GM18858 (cell line): ENCODE results near the gene FOXI2.

Source experiments
- ATAC-seq: cut with Tn5 transposase; IDR thresholded peaks from one replicate; pipeline ENCODE4 v1.9.1; 2021; ENCODE audit not compliant: unreplicated experiment

FOXI2 gene

GRCh38 chr10:127736915-127737562, at the start of gene FOXI2:
TSS of gene FOXI2 (plus strand) at chr10:127737185. CDS start at chr10:127737274, 89 bp downstream.
- ATAC-seq: no peak

GRCh38 chr10:127687548-127687947, 49.4 kb upstream of the FOXI2 start:
- ATAC-seq: no peak

GRCh38 chr10:127690176-127690835, 46.7 kb upstream of the FOXI2 start:
- ATAC-seq: no peak

DNA sequence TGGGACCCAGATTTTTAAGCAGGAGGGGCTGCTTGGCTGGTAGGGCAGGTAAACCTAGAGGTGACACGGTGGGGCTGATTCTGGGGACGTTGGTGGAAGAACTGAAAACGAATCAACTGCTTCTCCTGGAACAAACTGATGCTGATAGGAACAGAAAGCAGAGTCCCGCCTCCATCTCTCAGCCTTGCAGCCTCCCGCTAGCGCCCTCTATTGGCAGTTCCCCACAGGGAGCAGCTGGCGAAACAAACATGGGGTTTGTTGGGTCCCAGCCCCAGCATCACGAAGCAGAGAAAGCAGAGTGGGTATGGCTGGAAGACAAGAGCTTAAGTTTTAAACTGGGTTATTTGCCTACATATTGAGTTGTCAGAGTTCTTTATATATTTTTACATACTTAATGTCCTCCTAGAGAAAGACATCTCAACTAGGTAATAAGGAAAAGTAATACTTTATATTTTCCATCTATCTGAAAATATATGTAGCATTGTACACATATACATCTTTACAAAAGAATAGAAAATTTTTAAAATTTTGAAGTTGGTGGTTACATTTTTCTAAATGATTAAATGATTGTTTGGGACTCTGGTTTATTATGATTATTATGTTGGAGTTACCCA, 42.3 kb upstream of the FOXI2 start:
- no peak for ATAC-seq

DNA sequence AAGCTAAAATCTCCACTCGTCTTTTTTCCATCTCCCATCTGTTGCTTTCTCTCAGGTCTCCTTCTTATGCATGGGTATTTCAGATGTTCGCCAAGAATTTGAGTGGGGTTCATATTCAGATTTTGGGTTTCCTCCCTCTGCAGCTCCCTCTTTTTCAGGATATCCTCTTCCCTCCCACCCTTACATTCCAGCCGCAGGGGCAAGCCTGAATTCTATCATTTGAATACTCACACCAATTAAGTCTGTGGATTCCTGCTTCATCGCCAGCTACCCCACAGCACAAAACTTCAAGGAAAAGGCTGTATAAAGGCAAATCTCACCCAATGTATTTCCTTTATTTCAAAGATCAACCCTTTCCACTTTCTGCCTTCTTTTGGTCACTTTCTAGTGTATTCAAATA, 41.6 kb upstream of the FOXI2 start:
- no peak for ATAC-seq

DNA sequence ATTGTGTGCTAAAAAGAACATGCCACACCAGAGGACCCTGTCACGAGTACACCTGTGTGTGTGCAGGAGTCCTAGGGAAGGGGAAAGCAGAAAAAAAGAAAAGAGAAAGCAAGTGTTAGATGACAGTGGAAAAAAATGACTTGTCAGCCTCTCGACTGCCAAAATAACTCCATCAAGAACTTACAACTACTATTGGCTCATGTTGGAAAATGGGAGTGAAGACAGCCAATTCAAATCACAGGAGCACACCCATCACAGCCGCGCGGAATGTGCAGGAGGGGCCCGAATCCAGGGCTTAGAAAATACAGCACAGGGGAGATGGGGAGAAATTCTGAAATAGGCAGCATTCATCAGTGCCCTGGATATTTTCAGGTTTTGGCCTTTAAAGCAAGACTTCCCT, 38.1 kb upstream of the FOXI2 start:
- no peak for ATAC-seq

GRCh38 chr10:127699311-127699710, 37.7 kb upstream of the FOXI2 start:
- no peak for ATAC-seq

- ATAC-seq: no peak
Observed at GRCh38 chr10:127702271-127702670, 34.7 kb upstream of the FOXI2 start.

GRCh38 chr10:127715249-127715648, 21.7 kb upstream of the FOXI2 start:
- ATAC-seq: no peak

- ATAC-seq: no peak
Observed at GRCh38 chr10:127715782-127716378, 21.1 kb upstream of the FOXI2 start.

- ATAC-seq: no peak
Observed at GRCh38 chr10:127720142-127720541, 16.8 kb upstream of the FOXI2 start.

- no peak for ATAC-seq
Observed at GRCh38 chr10:127720903-127721302, 16.1 kb upstream of the FOXI2 start.

DNA sequence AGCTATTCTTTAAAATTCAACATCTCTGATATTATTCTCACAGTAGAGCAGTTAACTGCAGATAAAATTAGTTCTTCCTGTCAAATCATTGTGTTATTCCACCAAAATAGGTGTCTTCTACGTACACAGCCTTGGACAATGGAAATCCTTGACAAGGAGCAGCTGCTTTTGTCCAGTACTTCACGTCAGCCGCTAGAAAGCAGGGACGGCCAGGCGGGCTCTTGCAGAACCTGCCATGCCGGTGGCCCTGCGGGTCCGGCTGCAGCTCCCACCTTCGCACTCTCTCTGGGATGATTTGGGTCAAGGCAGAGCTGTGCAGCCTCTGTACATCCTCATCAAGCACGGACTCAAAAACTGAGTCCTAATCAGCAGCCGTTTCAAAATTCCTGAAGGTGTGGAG, 2.2 kb upstream of the FOXI2 start:
- ATAC-seq: no peak

DNA sequence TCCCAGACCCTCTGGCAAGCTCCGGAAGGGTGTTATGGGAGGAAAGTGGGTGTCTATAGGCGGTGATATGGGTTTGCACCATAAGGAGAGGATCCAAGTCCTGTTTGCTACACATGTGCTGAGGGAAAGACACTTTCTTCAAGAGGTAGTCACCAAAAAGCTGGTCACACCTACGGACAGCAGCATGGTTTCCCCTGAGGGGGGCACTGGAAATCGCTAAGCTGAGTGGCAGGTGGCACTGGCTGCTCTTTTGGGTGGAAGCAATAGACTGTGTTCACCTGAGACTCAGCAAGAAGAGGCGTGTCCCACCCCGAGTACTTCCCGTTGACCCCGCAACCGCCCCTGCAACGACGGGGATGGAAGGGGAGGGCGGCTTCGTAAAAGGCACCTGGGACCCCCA, 1.8 kb upstream of the FOXI2 start:
- no peak for ATAC-seq

DNA sequence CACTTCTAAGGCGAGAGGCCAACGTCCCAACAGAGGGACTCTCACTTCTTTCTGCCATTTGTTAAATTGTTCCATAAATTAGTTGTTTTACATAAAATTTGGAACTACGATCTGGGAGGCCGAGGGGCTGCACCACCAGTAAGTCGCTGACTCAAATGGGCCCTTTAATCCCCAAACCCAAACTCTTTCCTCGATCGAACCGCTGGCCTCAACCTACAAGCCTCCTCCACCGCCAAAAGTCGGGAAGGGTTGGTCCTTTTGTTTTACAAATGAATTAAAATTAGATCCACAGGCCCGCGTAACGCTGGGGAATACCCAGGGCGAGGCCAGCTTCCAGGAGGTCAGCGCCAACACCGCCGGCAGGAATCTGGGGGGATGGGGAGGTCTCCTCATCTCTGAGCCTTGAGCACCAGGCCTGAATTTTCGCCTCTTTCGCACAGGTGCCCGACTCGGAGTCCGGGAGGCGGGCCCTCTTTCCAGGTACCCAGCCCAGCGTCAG, 1.2 kb upstream of the FOXI2 start:
- ATAC-seq: no peak

DNA sequence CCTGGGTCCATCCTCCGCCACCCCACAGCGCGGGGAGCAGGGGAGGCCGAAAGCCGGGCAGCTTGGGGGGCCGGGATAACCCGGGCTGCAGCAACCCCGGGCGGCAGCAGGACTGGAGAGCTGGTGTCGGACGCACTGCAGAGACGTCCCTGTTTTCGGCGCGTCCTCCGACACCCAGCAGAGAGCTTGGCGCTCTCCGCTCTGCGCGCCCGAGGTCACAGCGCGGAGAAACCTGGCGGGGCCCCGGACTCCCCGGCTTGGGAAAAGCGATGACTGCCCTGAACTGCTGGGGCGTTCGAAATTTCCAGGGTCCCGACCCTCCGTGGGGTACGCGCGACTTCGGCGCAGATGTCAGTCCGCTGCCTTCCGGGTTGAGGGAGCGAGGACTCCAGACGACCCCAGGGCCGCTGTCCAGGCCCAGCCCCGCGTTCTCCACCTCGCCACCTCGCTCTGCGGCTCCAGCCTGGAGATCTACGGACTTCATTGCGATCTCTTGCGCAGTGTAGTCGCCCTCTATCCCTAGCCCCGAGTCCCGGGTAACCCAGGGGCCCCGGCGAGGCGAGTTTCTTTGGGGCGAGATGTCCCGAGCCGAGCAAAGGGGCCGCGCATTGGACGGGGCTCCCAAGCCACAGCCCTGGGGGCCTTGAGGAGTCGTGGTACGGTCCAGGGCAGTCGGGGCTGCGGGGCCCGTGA, 617 bp upstream of the FOXI2 start:
- ATAC-seq: no peak

DNA sequence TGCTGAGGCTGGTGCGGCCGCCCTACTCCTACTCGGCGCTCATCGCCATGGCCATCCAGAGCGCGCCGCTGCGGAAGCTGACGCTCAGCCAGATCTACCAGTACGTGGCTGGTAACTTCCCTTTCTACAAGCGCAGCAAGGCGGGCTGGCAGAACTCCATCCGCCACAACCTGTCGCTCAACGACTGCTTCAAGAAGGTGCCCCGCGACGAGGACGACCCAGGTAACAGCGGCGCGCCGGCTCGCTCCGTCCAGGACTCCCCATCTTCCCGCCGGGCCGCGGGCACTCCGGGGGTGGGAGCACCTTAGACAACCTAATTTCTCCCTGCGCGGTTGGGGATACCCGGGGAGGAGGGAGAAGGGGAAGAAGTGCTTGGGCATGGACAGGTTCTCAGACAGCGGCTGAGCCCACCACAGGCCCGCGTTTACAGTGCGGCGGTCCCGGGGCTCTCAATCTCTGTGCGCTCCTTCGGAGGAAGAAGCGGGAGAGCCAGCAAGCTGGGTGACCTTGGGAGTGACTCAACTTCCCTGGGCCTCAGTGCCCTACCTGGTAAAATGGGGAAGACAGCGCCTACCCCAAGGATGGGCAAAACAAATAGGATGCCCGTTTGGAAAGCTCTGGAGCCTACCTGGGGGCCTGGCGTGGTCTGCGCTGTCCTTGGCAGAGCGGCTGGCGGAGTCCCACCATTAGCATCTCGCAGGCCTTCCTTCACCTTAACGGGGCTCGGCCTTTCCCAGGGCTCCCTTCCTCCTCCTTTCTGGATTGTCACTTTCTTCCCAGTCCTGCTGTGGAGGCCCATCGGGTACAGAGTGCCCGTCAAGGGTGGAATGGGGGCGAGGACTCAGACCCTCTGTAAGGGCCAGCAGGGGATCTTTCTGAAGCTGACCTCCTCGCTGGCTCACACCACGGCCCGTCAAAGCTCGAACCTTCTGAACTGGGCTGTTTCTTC, 852 bp downstream of the FOXI2 start:
- no peak for ATAC-seq

DNA sequence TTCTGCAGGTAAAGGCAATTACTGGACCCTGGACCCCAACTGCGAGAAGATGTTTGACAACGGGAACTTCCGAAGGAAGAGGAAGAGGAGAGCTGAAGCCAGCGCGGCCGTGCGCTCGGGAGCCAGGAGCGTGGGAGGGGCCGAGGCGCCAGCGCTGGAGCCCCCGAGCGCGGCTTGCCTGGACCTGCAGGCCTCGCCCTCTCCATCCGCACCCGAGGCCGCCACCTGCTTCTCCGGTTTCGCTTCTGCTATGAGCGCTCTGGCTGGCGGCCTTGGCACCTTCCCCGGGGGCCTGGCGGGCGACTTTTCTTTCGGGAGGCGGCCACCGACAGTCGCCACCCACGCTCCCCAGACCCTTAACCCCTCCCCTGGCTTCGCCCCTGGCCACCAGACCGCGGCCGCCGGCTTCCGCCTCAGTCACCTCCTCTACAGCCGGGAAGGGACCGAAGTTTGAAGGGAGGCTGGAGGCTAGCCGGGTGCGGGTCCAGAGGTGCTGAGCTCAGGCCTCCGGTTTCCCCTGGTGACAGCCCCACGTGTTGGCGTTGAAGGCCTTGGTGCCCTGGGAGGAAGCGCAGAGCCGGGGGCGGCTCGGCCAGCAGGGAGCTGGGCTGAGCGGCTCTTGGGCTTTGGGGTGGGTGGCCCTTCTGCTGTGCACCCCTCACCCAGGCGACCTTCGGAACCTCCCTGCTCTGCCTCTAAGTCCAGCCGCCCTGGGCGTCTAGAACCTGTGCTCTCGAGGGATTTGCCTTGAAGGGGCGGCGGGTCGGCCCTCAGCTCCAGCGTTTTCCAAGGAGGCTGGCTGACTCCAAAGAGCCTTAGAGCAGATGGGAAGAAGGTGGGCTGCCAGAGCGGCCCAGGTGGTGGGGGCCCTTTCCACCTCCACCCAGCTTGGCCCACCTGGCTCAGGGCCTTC, 1.8 kb downstream of the FOXI2 start:
- ATAC-seq: no peak

DNA sequence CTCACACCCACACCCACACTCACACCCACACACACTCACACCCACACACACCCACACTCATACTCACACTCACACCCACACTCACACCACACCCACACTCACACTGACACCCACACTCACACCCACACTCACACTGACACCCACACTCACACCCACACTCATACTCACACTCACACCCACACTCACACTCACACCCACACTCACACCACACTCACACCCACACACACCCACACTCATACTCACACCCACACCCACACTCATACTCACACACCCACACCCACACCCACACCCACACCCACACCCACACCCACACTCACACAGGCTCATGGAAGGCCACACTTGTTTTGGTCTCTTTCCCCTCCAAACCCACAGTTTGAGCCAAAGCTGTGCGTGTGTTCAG, 2.9 kb downstream of the FOXI2 start:
- no peak for ATAC-seq
